Measurements from ENCODE around the gene RBMY1A1.
"Not testable (repeated sequence)": the region's sequence is repeated elsewhere in the genome, so short reads cannot be mapped to it uniquely, and the experiment has no call there.

Gene RBMY1A1

DNA sequence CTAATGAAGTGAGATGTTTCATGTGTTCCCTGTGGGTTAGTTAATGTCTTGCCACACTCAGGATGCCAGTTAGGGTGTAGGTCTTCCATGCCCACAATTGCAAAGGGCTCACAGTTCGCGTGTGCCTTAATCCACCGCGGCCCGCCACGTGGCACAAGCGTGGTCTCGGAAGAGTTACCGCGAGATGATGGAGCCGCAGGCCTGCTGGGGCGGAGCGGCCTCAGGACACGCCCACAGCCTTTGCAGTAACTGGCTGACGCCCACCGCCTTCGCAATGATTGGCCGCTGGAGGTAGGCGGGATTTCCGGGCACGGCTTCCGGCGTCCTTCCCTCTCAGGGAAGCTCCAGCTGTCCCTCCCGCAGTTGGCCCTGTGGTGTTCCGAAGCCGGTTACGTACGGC lies at the start of gene RBMY1A1:
RBMY1A1 (plus strand) TSS at position 301 of the 400 bp plus-strand sequence. CDS start 2,013 bp downstream, outside the sequence.
- not testable (repeated sequence) for DNase-seq (ENCODE audit: low read depth)

DNA sequence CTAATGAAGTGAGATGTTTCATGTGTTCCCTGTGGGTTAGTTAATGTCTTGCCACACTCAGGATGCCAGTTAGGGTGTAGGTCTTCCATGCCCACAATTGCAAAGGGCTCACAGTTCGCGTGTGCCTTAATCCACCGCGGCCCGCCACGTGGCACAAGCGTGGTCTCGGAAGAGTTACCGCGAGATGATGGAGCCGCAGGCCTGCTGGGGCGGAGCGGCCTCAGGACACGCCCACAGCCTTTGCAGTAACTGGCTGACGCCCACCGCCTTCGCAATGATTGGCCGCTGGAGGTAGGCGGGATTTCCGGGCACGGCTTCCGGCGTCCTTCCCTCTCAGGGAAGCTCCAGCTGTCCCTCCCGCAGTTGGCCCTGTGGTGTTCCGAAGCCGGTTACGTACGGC lies 23.6 kb upstream of the RBMY1A1 start, which contains the start of gene RBMY1B:
RBMY1B (plus strand) TSS at position 301 of the 400 bp plus-strand sequence. CDS start 2,013 bp downstream, outside the sequence.
- not testable (repeated sequence) for DNase-seq (ENCODE audit: low read depth)

DNA sequence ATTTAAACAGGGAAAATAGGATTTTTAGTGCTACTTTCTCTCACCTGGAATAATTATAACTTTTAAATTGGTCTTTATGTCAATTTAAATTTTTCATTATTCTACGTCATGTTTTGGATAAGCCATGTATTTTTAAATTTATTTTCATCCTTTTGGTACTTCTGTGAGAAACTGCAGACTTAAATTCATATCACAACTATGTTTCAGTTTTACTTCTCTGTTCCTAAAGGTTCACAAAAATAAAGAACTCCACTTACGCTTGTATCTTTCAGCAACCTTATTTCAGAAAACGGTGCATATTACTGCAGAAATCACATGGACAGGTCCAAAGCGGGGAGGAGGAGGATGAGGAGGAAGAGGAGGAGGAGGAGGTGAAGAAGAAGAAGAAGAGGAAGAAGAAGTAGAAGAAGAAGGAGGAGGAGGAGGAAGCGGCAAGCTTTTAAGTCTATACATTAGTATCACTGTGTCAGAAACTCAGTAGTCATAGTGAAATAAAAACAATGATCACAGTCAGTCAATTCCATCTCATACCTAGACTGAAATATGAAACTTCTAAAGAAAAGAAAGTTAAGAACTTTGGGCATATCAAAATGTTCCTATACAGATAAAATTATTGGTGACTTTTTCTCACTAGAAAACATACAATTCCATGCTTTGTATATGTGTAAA lies 24.8 kb downstream of the RBMY1A1 start:
- DNase-seq (ENCODE audit: low read depth), result not testable (repeated sequence)

DNA sequence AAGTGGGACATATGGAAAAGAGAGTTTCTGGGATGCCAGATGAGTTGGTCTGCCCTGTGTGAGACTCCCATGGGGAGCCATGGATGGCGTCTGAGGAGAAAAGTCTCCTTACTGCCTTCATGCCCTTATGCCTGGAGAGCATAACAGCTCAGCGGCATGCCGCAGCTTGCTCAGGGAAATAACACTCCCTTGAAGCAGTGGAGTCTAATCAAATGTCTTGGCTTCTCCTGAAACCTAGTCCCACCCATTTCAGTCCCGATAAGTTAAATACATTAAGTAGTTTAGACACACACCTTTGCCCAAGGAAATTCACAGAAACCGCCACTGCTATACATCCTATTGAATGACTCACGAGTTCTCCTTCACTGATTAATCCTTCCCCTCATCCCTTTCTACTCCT lies 50.8 kb downstream of the RBMY1A1 start:
- no peak for DNase-seq (ENCODE audit: low read depth)

DNA sequence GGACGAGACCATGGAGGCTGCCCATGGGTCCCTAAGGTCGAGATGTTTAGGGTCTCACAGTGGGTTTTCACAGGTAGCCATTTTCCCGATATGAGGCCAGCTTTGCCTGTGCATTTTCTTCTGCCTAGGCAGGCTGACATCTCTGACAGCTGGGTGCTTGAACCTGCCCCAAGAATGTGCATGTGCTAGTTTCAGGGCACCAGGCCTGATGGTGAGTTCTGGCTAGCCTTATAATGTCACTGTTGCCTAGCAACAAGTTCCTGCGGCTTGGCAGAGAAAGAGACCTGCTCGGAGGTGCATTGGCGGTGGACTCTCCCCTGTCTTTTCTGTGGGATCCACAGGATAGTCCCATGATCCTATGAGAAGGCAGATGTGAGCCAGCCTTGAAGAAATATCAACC lies 51.8 kb downstream of the RBMY1A1 start:
- not testable (repeated sequence) for DNase-seq (ENCODE audit: low read depth)

DNA sequence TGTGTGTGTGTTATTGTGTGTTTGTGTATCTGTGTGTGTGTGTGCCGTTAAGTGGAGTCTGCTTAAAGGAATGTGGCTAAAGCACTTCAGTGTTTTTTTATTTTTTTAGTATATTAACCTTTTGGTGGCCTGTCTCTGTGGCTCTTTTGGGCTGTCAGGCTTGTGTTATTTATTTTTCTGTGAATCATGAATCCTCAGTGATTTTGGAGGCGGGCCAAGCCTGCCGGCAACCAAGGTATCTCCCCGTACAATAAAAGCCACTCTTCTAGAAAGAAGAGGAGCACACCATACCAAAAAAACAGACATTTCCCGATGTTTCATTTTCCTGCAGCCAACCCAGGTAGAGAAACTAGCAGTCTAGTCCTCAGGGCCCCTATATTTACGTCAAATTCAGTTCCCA lies 57.4 kb downstream of the RBMY1A1 start:
- no peak for DNase-seq (ENCODE audit: low read depth)

DNA sequence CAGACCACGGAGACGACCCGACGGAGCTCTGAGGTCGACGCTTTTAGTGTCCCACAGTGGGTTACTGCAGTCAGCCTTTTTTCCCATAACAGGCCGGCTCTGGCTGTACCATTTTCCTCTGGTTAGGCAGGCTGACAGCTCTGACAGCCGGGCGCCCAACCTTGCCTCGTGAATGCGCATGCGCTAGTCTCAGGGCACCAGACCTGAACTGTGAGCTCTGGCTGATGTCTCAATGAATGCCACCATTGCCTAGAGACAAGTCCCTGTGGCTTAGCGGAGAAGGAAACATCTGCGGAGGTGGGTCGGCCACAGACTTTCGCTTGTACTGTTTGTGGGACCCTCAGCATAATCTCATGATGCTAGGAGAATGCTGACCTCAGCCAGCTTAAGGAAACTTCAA lies 61.6 kb downstream of the RBMY1A1 start:
- not testable (repeated sequence) for DNase-seq (ENCODE audit: low read depth)

All from stimulated activated CD8-positive, alpha-beta memory T cell treated with anti-CD3 and anti-CD28 coated beads, Interleukin-4, amount 100 ng/mL, for 24 hours (primary cell).